GM06990 (cell line): ENCODE measurements around the gene AIPL1.
A peak's percentile ranks its signal among the peaks of the same experiment; 100 is the strongest.

ENCODE experiments used
- DNase-seq: peaks from one replicate; pipeline ENCODE4 v3.0.0-alpha.2; 2011; ENCODE audit not compliant: insufficient read length; ENCODE audit errors: extremely low read depth
- H3K27me3 ChIP-seq: replicated peaks from 2 replicates; pipeline ENCODE4 v1.6.0; 2011; ENCODE audit warnings: low read length; ENCODE audit not compliant: control insufficient read depth, insufficient read depth
- H3K36me3 ChIP-seq: 2 replicates; pipeline ENCODE4 v1.5.1; 2011; ENCODE audit warnings: low read length; ENCODE audit not compliant: control insufficient read depth, insufficient read depth
- H3K4me3 ChIP-seq: replicated peaks from 2 replicates; pipeline ENCODE4 v1.5.1; 2011; ENCODE audit warnings: low read depth, mild to moderate bottlenecking, control low read depth, low read length
- TF ChIP-seq, protein P1 (sequence below): IDR thresholded peaks from 2 replicates; pipeline ENCODE4 v1.5.1; 2011; ENCODE audit warnings: low read length, control low read depth, mild to moderate bottlenecking, inconsistent platforms; ENCODE audit not compliant: insufficient read depth, poor library complexity, severe bottlenecking

Gene AIPL1

GRCh38 chr17:6454495-6455320, 19.8 kb upstream of the AIPL1 start:
- H3K27me3 ChIP-seq, result no peaks in the 10 kb centered on the region; the same call in 1 of the 2 replicates
- no peaks in the 10 kb centered on the region for H3K36me3 ChIP-seq
- peak overlapping the region; percentile 21; the same call in 1 of the 2 replicates for H3K4me3 ChIP-seq
- TF ChIP-seq, protein P1, sequence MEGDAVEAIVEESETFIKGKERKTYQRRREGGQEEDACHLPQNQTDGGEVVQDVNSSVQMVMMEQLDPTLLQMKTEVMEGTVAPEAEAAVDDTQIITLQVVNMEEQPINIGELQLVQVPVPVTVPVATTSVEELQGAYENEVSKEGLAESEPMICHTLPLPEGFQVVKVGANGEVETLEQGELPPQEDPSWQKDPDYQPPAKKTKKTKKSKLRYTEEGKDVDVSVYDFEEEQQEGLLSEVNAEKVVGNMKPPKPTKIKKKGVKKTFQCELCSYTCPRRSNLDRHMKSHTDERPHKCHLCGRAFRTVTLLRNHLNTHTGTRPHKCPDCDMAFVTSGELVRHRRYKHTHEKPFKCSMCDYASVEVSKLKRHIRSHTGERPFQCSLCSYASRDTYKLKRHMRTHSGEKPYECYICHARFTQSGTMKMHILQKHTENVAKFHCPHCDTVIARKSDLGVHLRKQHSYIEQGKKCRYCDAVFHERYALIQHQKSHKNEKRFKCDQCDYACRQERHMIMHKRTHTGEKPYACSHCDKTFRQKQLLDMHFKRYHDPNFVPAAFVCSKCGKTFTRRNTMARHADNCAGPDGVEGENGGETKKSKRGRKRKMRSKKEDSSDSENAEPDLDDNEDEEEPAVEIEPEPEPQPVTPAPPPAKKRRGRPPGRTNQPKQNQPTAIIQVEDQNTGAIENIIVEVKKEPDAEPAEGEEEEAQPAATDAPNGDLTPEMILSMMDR, result no peak
- no peak for DNase-seq

DNA sequence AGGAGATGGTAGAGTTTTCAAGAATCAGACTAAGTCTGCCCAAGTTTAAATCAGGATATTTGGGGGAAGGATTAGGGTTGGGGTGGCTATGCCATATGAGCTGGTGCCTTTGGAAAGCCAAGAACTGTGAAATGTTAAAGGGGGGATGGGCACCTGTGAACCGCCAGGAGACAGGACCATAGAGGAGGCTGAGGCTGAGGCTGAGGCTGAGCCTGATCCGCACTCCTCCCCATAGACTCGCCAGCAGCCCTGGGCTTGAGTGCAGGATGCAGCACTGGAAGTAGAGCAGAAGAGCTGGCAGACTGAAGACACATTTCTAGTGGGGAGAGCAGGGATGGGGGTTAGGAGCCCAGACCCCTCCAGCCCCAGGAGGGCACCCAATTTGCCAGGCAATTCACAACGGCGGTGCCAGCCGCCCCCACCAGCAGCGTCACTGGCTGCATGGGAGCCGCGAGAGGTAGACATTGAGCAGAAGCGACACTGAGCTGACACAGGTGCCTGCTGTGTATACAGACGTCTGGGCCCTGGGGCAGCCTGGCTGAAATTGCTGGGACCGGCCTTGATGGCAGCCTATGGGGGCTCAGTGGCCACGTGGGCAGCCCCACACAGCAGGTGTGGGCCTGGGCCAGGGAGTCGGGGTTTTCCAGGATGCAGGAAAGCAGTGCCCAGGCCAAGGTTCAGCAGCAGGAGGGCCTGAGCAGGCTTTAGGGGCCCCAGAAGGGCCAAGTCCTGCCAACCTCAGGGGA, 18.5 kb upstream of the AIPL1 start:
- TF ChIP-seq, protein P1, result no peak
- H3K36me3 ChIP-seq, result no peaks in the 10 kb centered on the region
- H3K4me3 ChIP-seq, result no peak overlapping the region
- H3K27me3 ChIP-seq, result no peaks in the 10 kb centered on the region
- DNase-seq, result no peak

DNA sequence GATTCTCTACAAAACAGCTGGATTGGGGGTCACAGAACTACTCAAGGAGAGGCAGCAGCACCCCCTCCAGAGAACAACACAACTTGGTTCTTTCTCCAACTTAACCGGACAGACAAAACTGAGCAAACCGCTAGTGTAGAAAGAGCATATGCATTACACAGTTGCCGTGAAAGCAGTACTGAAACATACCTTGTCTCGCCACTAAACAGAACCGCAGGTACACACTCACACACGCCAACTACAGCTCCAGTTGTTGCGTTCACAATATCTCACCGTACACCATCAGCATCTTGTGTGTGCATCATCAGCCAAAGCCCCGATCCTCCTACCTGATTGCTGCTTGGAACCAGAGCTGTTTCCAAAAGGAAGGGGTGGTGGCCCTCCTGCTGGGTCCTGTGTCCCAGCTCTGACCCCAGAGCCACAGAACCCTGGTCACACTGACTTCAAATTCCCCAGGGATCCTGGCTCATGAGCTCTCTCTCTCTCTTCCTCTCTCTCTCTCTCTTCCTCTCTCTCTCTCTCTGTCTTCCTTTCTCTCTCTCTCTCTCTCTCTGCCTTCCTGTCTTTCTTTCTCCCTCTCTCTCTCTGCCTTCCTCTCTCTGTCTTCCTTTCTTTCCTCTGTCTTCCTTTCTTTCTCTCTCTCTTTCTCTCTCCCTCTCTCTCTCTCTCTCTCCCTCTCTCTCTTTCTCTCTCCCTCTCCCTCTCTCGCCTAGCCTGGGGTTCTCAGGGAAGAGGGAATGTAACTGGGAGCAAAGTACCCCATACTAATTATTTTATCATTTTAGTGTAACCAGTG, 17.7 kb upstream of the AIPL1 start:
- no peak overlapping the region for H3K4me3 ChIP-seq
- H3K36me3 ChIP-seq, result no peaks in the 10 kb centered on the region
- no peak for DNase-seq

GRCh38 chr17:6450926-6451832, 16.3 kb upstream of the AIPL1 start:
- Histone ChIP-seq H3K4me3 (no peak overlapping the region; the same call in 1 of the 2 replicates), H3K36me3 (no peaks in the 10 kb centered on the region; the same call in 1 of the 2 replicates), H3K27me3 (no peaks in the 10 kb centered on the region)
- TF ChIP-seq, protein P1, result no peak
- no peak for DNase-seq

More for the DNA sequence above, 17.7 kb upstream of the AIPL1 start:
- H3K27me3 ChIP-seq, result no peaks in the 10 kb centered on the region
- TF ChIP-seq, protein P1, result no peak

GRCh38 chr17:6449307-6449706, 14.4 kb upstream of the AIPL1 start:
- no peaks in the 10 kb centered on the region; the same call in 1 of the 2 replicates for H3K27me3 ChIP-seq
- H3K36me3 ChIP-seq, result no peaks in the 10 kb centered on the region; the same call in 1 of the 2 replicates
- TF ChIP-seq, protein P1, result no peak
- no peak overlapping the region for H3K4me3 ChIP-seq
- no peak for DNase-seq
